Natural killer cell (primary cell): ENCODE data around the gene CD300C. TPM values are rescaled to one million over a fixed set of nuclear protein-coding genes. Genes with fewer than 3 reads are reported as not detected.
A peak's percentile ranks its signal among the peaks of the same experiment; 100 is the strongest.

Experiments used
- ATAC-seq, 3 donors: fragments of 150-1000 bp in 2 of 3; fragments of 200-7000 bp in 1 of 3; cut with Tn5 transposase; 1 replicate in 1 of 3; 2 replicates in 2 of 3; pipeline ENCODE4 v1.10.0; 2021; ENCODE audit warnings: mild to moderate bottlenecking in 2 of 3, moderate library complexity in 2 of 3
- DNase-seq, 2 donors: peaks; one replicate each; pipeline versions ENCODE4 v3.0.0 to v3.0.0-alpha.2; 2013 to 2021; ENCODE audit warnings: mixed read lengths in 1 of 2
- H3K27ac ChIP-seq: one replicate; pipeline ENCODE4 v1.5.1; 2013; ENCODE audit warnings: mild to moderate bottlenecking, low read length
- H3K27me3 ChIP-seq: one replicate; pipeline ENCODE4 v1.6.1; 2013; ENCODE audit warnings: low read length; ENCODE audit not compliant: control insufficient read depth, insufficient read depth
- H3K36me3 ChIP-seq: one replicate; pipeline ENCODE4 v1.6.1; 2013; ENCODE audit warnings: low read length; ENCODE audit not compliant: control insufficient read depth, insufficient read depth
- H3K4me1 ChIP-seq: one replicate; pipeline ENCODE4 v1.6.1; 2013; ENCODE audit warnings: low read length; ENCODE audit not compliant: control insufficient read depth, insufficient read depth
- H3K4me3 ChIP-seq: one replicate; pipeline ENCODE4 v1.5.1; 2013; ENCODE audit warnings: low read length
- H3K9me3 ChIP-seq: one replicate; pipeline ENCODE4 v1.6.1; 2013; ENCODE audit warnings: low read length; ENCODE audit not compliant: control insufficient read depth, insufficient read depth
- H3K27ac Mint-ChIP-seq, 2 donors: one replicate each; pipeline ENCODE4 v1.8.0; 2022; ENCODE audit warnings: mild to moderate bottlenecking in 2 of 2, mixed read lengths in 2 of 2, moderate library complexity in 1 of 2
- H3K27me3 Mint-ChIP-seq, 2 donors: one replicate each; pipeline ENCODE4 v1.8.0; 2022; ENCODE audit warnings: low read depth in 2 of 2, mixed read lengths in 2 of 2
- H3K36me3 Mint-ChIP-seq: one replicate; pipeline ENCODE4 v1.8.0; 2022; ENCODE audit warnings: mixed read lengths
- H3K4me1 Mint-ChIP-seq, 2 donors: one replicate each; pipeline ENCODE4 v1.8.0; 2022; ENCODE audit warnings: mixed read lengths in 2 of 2
- H3K4me3 Mint-ChIP-seq: one replicate; pipeline ENCODE4 v1.8.0; 2022; ENCODE audit warnings: mild to moderate bottlenecking, moderate library complexity, mixed read lengths
- H3K9me3 Mint-ChIP-seq, 2 donors: one replicate each; pipeline ENCODE4 v1.8.0; 2022; ENCODE audit warnings: mixed read lengths in 2 of 2
- WGBS: methylation state at CpG from one replicate; pipeline ENCODE4 v1.1.7; 2013; ENCODE audit warnings: missing lambda C conversion rate; ENCODE audit not compliant: insufficient coverage; 5-methylcytosine and 5-hydroxymethylcytosine counted together
- intact Hi-C: fragments of 100-400 bp; cut with micrococcal nuclease; formaldehyde crosslinking; loops from one replicate; pipeline ENCODE4 v1.14.2; 2022
- total RNA-seq, 4 donors: library from RNA; stranded (reverse); fragments of 120-200 nt in 1 of 4; gene quantifications; one replicate each; pipeline versions ENCODE4 v1.2.3 to v1.2.4, GENCODE V29; 2013 to 2022
- TF ChIP-seq, protein P1 (sequence below): fragments of 200-600 bp; IDR thresholded peaks from one replicate; pipeline ENCODE4 v1.8.0; 2022; ENCODE audit warnings: antibody characterized with exemption

Gene CD300C
- 1 to 10 TPM; 4.3 to 7.6 (median 6.9) TPM for total RNA-seq
- total RNA-seq (2013): 9.5 TPM

- TF ChIP-seq, protein P1, sequence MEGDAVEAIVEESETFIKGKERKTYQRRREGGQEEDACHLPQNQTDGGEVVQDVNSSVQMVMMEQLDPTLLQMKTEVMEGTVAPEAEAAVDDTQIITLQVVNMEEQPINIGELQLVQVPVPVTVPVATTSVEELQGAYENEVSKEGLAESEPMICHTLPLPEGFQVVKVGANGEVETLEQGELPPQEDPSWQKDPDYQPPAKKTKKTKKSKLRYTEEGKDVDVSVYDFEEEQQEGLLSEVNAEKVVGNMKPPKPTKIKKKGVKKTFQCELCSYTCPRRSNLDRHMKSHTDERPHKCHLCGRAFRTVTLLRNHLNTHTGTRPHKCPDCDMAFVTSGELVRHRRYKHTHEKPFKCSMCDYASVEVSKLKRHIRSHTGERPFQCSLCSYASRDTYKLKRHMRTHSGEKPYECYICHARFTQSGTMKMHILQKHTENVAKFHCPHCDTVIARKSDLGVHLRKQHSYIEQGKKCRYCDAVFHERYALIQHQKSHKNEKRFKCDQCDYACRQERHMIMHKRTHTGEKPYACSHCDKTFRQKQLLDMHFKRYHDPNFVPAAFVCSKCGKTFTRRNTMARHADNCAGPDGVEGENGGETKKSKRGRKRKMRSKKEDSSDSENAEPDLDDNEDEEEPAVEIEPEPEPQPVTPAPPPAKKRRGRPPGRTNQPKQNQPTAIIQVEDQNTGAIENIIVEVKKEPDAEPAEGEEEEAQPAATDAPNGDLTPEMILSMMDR: no peak
- 31% methylated on average over 5 of the region's 5 CpGs for WGBS
- Mint-ChIP-seq H3K27ac (peak within 1 kb of the TSS; percentile 43 to 81), H3K36me3 (no peaks in the 10 kb centered on the region), H3K9me3 (no peaks in the 10 kb centered on the region), H3K4me1 (peaks cover 36 to 51% of the 10 kb centered on the region in 2 donors), H3K27me3 (peaks cover 0 to 2% of the 10 kb centered on the region in 2 donors), H3K4me3 (peak within 1 kb of the TSS; percentile 78)
- H3K4me1 ChIP-seq: peaks cover 52% of the 10 kb centered on the region
- no peaks in the 10 kb centered on the region for H3K9me3 ChIP-seq
- ATAC-seq: peak; percentile 77 to 84 (median 82)
- H3K4me3 ChIP-seq: peak within 1 kb of the TSS; percentile 22
- intact Hi-C loops: no loop called here
- H3K36me3 ChIP-seq: peaks cover 3% of the 10 kb centered on the region
- no peaks in the 10 kb centered on the region for H3K27me3 ChIP-seq
- peak within 1 kb of the TSS; percentile 55 for H3K27ac ChIP-seq
- DNase-seq: peak in 1 of 2 donors; percentile 17
These were observed at the start of gene CD300C for GRCh38 chr17:74545843-74546230. Gene CD300C (minus strand): TSS chr17:74546115. CDS start chr17:74545782, 333 bp downstream.

DNA sequence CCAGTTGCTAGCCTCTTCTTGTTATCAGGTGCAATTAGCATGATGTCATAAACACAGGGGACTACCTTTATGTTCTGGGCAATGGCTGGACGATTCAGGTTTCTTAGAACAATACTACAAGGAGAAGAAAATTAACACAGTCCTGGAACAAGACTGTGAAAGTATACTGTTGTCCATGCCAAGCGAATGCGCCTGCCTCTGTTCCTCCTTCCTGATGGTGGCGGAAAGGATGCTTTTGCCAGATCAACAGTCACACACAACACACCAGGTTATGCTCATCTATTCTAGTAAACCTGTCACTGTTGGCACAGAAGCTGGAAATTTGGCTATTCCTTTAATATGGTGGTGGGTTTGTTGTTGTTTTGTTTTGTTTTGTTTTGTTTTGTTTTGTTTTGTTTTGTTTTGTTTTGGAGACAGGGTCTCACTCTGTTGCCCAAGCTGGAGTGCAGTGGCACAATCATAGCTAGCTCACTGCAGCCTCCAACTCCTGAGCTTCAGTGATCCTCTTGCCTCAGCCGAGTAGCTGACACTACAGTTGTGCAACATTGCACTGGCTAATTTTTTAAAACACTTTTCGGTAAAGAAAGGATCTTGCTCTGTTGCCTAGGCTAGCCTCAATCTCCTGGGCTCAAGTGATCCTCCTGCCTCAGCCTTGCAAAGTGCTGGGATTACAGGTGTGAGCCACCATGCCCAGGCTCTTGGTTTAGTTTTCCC lies 49.3 kb upstream of the CD300C start:
- no peak for ATAC-seq
- no peaks in the 10 kb centered on the region for H3K9me3 ChIP-seq
- H3K27ac ChIP-seq: no peak overlapping the region
- no peaks in the 10 kb centered on the region for H3K36me3 Mint-ChIP-seq
- no peak overlapping the region for H3K4me3 Mint-ChIP-seq
- intact Hi-C loops: no loop called here
- no peak overlapping the region for H3K4me3 ChIP-seq
- peaks cover 2% of the 10 kb centered on the region for H3K27me3 ChIP-seq
- TF ChIP-seq, protein P1: no peak
- H3K4me1 ChIP-seq: peaks cover 23% of the 10 kb centered on the region
- 75% methylated on average over 6 of the region's 6 CpGs for WGBS
- H3K27ac Mint-ChIP-seq: no peak overlapping the region
- no peak for DNase-seq
- H3K9me3 Mint-ChIP-seq: no peaks in the 10 kb centered on the region
- H3K27me3 Mint-ChIP-seq: peaks cover 29% of the 10 kb centered on the region in 2 donors
- H3K4me1 Mint-ChIP-seq: peaks cover 6 to 11% of the 10 kb centered on the region in 2 donors
- no peaks in the 10 kb centered on the region for H3K36me3 ChIP-seq

- no peak within 1 kb of the TSS for H3K4me3 ChIP-seq
- H3K27ac Mint-ChIP-seq: no peak within 1 kb of the TSS
These were observed 46.4 kb upstream of the CD300C start, which contains the start of gene CD300LD for GRCh38 chr17:74592087-74592990. Gene CD300LD (minus strand): TSS chr17:74592283. CDS start chr17:74592202, 81 bp downstream.

More at GRCh38 chr17:74592087-74592990, 46.4 kb upstream of the CD300C start, which contains the start of gene CD300LD:
- Histone ChIP-seq H3K27ac (no peak within 1 kb of the TSS), H3K4me1 (peaks cover 9% of the 10 kb centered on the region), H3K27me3 (peaks cover 2% of the 10 kb centered on the region), H3K9me3 (no peaks in the 10 kb centered on the region), H3K36me3 (no peaks in the 10 kb centered on the region)
- H3K27me3 Mint-ChIP-seq: peaks cover 14 to 20% of the 10 kb centered on the region in 2 donors
- WGBS: 68% methylated on average over 13 of the region's 14 CpGs
- no peaks in the 10 kb centered on the region for H3K36me3 Mint-ChIP-seq
- no peaks in the 10 kb centered on the region for H3K9me3 Mint-ChIP-seq
- H3K4me3 Mint-ChIP-seq: no peak within 1 kb of the TSS
- TF ChIP-seq, protein P1: no peak
- peaks cover 6 to 11% of the 10 kb centered on the region in 2 donors for H3K4me1 Mint-ChIP-seq
- no peak for ATAC-seq
- DNase-seq: peak in 1 of 2 donors; percentile 29
- intact Hi-C loops: no loop called here
